K562 (cell line): Measurements from ENCODE around the gene XRCC2. TPM values are rescaled to one million over a fixed set of nuclear protein-coding genes. Genes with fewer than 3 reads are reported as not detected.

Source experiments
- ATAC-seq: fragments of 200-7000 bp; cut with Tn5 transposase; 3 replicates; pipeline ENCODE4 v1.9.1; 2020; ENCODE audit warnings: moderate library complexity
- BruUV-seq: library from RNA; stranded (reverse); fragments of 400-500 nt; replicated peaks from 2 replicates; lab custom pipeline; 2021; lab: Mats Ljungman, UMichigan
- CTCF ChIA-PET: fragments of 300-600 bp; formaldehyde crosslinking; extraction: SDS; loops from one replicate; lab custom pipeline; 2021; ENCODE audit warnings: low intra/inter-chr PET ratio; lab: Yijun Ruan, JAX
- POLR2A ChIA-PET: fragments of 300-600, 350-650 bp; sonication (Branson Sonifier 250); formaldehyde crosslinking; extraction: SDS; loops from one replicate; lab custom pipeline; 2021; ENCODE audit warnings: antibody characterized with exemption, inconsistent platforms; lab: Yijun Ruan, JAX
- DNase-seq, 4 experiments: peaks; one replicate each; pipeline versions ENCODE4 v3.0.0 to v3.0.0-alpha.2; 2011 to 2018; ENCODE audit warnings: low spot score in 3 of 4, mixed read lengths in 3 of 4; ENCODE audit errors: extremely low read depth in 1 of 4
- FAIRE-seq: peaks from 2 replicates; lab custom pipeline; 2011; peaks lifted over from hg19 to GRCh38; lab: Jason Lieb, UNC
- H2AFZ ChIP-seq: 2 replicates; pipeline ENCODE4 v1.6.0; 2011; ENCODE audit warnings: low read depth, low read length, control low read depth, inconsistent platforms
- H3K27ac ChIP-seq: fragments of 200-600 bp; 3 replicates; pipeline ENCODE4 v1.8.0; 2011; ENCODE audit warnings: low read depth, mild to moderate bottlenecking, control low read depth, inconsistent platforms, low read length, moderate library complexity, mixed read lengths; ENCODE audit errors: extremely low read depth
- H3K27me3 ChIP-seq, 2 experiments: fragments of 300-600 bp in 1 of 2; 2 replicates in 1 of 2; 3 replicates in 1 of 2; pipeline versions ENCODE4 v1.6.0 to v1.8.0; 2011; ENCODE audit warnings: inconsistent platforms in 2 of 2, low read length in 2 of 2, mild to moderate bottlenecking in 1 of 2, mixed read lengths in 1 of 2, moderate library complexity in 1 of 2; ENCODE audit not compliant: control insufficient read depth in 2 of 2, insufficient read depth in 2 of 2
- H3K36me3 ChIP-seq: fragments of 300-600 bp; 3 replicates; pipeline ENCODE4 v1.8.0; 2011; ENCODE audit warnings: mild to moderate bottlenecking, low read length, inconsistent platforms; ENCODE audit not compliant: control insufficient read depth, insufficient read depth
- H3K4me1 ChIP-seq, 2 experiments: fragments of 200-600 bp in 1 of 2; replicated peaks in 1 of 2; 2 replicates in 1 of 2; 3 replicates in 1 of 2; pipeline versions ENCODE4 v1.5.1 to v1.8.0; 2011; ENCODE audit warnings: inconsistent platforms in 2 of 2, low read length in 2 of 2, mild to moderate bottlenecking in 1 of 2, mixed read lengths in 1 of 2, moderate library complexity in 1 of 2; ENCODE audit not compliant: control insufficient read depth in 2 of 2, insufficient read depth in 2 of 2
- H3K4me2 ChIP-seq: 2 replicates; pipeline ENCODE4 v1.6.1; 2011; ENCODE audit warnings: low read length, control low read depth, inconsistent platforms, mixed read lengths; ENCODE audit not compliant: insufficient read depth
- H3K4me3 ChIP-seq: fragments of 200-600 bp; sonication (generic), shearing (Covaris generic); 2 replicates; pipeline ENCODE4 v1.5.1; 2016; ENCODE audit warnings: control low read depth, inconsistent platforms
- H3K79me2 ChIP-seq: fragments of 200-600 bp; 3 replicates; pipeline ENCODE4 v1.8.0; 2011; ENCODE audit warnings: low read length, inconsistent platforms; ENCODE audit not compliant: control insufficient read depth, insufficient read depth
- H3K9ac ChIP-seq, 2 experiments: 2 replicates each; pipeline versions ENCODE4 v1.6.0 to v1.6.1; 2011; ENCODE audit warnings: low read depth in 2 of 2, low read length in 2 of 2, control low read depth in 1 of 2, inconsistent platforms in 1 of 2, mild to moderate bottlenecking in 1 of 2, mixed read lengths in 1 of 2; ENCODE audit not compliant: insufficient read depth in 1 of 2
- H3K9me1 ChIP-seq: one replicate; pipeline ENCODE4 v1.6.0; 2011; ENCODE audit warnings: inconsistent platforms, mild to moderate bottlenecking, low read length, moderate library complexity; ENCODE audit not compliant: control insufficient read depth, insufficient read depth
- H3K9me3 ChIP-seq: replicated peaks from 2 replicates; pipeline ENCODE4 v1.5.1; 2011; ENCODE audit warnings: low read depth, low read length, inconsistent platforms; ENCODE audit not compliant: control insufficient read depth, insufficient read depth
- H4K20me1 ChIP-seq: replicated peaks from 2 replicates; pipeline ENCODE4 v1.6.1; 2011; ENCODE audit warnings: low read length, inconsistent platforms, mixed read lengths; ENCODE audit not compliant: control insufficient read depth, insufficient read depth
- BACH1 ChIP-seq: fragments of 200-800 bp; sonication (Bioruptor generic); IDR thresholded peaks from 2 replicates; pipeline ENCODE4 v1.6.1; 2016; ENCODE audit warnings: missing genetic modification characterization, missing compliant biosample characterization
- BRD4 ChIP-seq: fragments of 200-600 bp; sonication (generic); IDR thresholded peaks from 2 replicates; pipeline ENCODE4 v1.6.1; 2017; ENCODE audit warnings: inconsistent platforms
- FOS ChIP-seq: IDR thresholded peaks from 3 replicates; pipeline ENCODE4 v1.6.1; 2011; ENCODE audit not compliant: insufficient read length; ENCODE audit errors: extremely low read depth
- GATAD2A ChIP-seq: fragments of 450-650 bp; IDR thresholded peaks from 2 replicates; pipeline ENCODE4 v1.6.1; 2017
- ID3 ChIP-seq, 2 experiments: fragments of 250-450 bp in 1 of 2; fragments of 450-650 bp in 1 of 2; sonication (Bioruptor Pico) in 1 of 2; IDR thresholded peaks; 2 replicates each; pipeline versions ENCODE4 v1.6.1 to v1.8.0; 2016 to 2021; ENCODE audit warnings: mild to moderate bottlenecking in 2 of 2, moderate library complexity in 2 of 2, missing compliant biosample characterization in 1 of 2, missing genetic modification characterization in 1 of 2
- PTBP1 ChIP-seq: fragments of 200-400 bp; formaldehyde crosslinking; IDR thresholded peaks from 2 replicates; pipeline ENCODE4 v1.6.1; 2017; ENCODE audit warnings: low read depth, low read length
- RBM34 ChIP-seq: fragments of 200-400 bp; formaldehyde crosslinking; IDR thresholded peaks from 2 replicates; pipeline ENCODE4 v1.6.1; 2018; ENCODE audit warnings: low read length, borderline replicate concordance; ENCODE audit not compliant: insufficient read depth
- SMARCA5 ChIP-seq: fragments of 450-650 bp; IDR thresholded peaks from 2 replicates; pipeline ENCODE4 v1.6.1; 2016
- SOX6 ChIP-seq: fragments of 450-650 bp; IDR thresholded peaks from 2 replicates; pipeline ENCODE4 v1.6.1; 2014; ENCODE audit warnings: mild to moderate bottlenecking
- ZBED1 ChIP-seq: IDR thresholded peaks from 2 replicates; pipeline ENCODE4 v1.6.1; 2014
- ZBTB7A ChIP-seq: IDR thresholded peaks from 2 replicates; pipeline ENCODE4 v1.6.1; 2011; ENCODE audit warnings: low read depth, mild to moderate bottlenecking, low read length, moderate library complexity, borderline replicate concordance; ENCODE audit not compliant: control insufficient read depth
- ZHX1 ChIP-seq: fragments of 150-350 bp; conservative IDR thresholded peaks from 2 replicates; pipeline ENCODE4 v1.6.1; 2014; ENCODE audit warnings: low read length
- ZNF23 ChIP-seq: fragments of 250-450 bp; sonication (Bioruptor Pico); IDR thresholded peaks from 2 replicates; pipeline ENCODE4 v1.4.0; 2020; ENCODE audit warnings: mild to moderate bottlenecking
- ZNF277 ChIP-seq: fragments of 250-450 bp; sonication (Bioruptor Pico); IDR thresholded peaks from 2 replicates; pipeline ENCODE4 v1.8.0; 2022; ENCODE audit warnings: inconsistent platforms, mild to moderate bottlenecking, moderate library complexity, borderline replicate concordance
- ZNF431 ChIP-seq: sonication (generic); formaldehyde crosslinking; IDR thresholded peaks from 2 replicates; pipeline ENCODE4 v1.8.0; 2022; ENCODE audit warnings: mild to moderate bottlenecking, missing genetic modification reagents
- WGBS: fragments of 100-300 bp; shearing (Covaris generic); methylation state at CpG from one replicate; pipeline ENCODE4 v1.1.6; 2016; ENCODE audit warnings: low coverage, mixed read lengths; ENCODE audit not compliant: insufficient coverage; ENCODE audit errors: missing lambda C conversion rate; 5-methylcytosine and 5-hydroxymethylcytosine counted together
- in situ Hi-C: fragments of 300-500 bp; cut with MboI; formaldehyde crosslinking; loops from 4 replicates; pipeline ENCODE4 v1.15.0; 2018; ENCODE audit warnings: inconsistent platforms, mixed read lengths
- intact Hi-C: fragments of 100-400 bp; cut with micrococcal nuclease; formaldehyde crosslinking; loops from 2 replicates; pipeline ENCODE4 v1.14.2; 2022
- polyA plus RNA-seq, 8 experiments: library from polyadenylated mRNA; depleted of rRNA in 4 of 8; stranded (reverse) in 5 of 8; unstranded in 3 of 8; fragments of >200 nt; fragmentation: Nextera tagmentation in 2 of 8; fragmentation: Illumina TruSeq in 1 of 8; extraction: Ambion mirVana in 2 of 8; extraction: Trizol in 1 of 8; gene quantifications; 2 replicates each; pipeline versions ENCODE4 v1.2.1 to v1.2.3, GENCODE V29; 2011 to 2014; ENCODE audit warnings: inconsistent platforms in 1 of 8, missing spikeins in 1 of 8
- total RNA-seq, 7 experiments: library from RNA; depleted of rRNA in 6 of 7; stranded (reverse); fragments of >200 nt in 6 of 7; fragmentation: Illumina TruSeq in 2 of 7; extraction: Trizol in 2 of 7; gene quantifications; 2 replicates each; pipeline versions ENCODE4 v1.2.1 to v1.2.3, GENCODE V29; 2011 to 2021; ENCODE audit warnings: low replicate concordance in 1 of 7

The XRCC2 gene
- total and polyA plus RNA-seq, 9 of the 15 experiments (the other 6 are each of a cell fraction or from before 2014, with no cell fraction given): 16.2 to 58.0 (median 39.8) TPM

GRCh38 chr7:152643979-152644559 lies 31.9 kb downstream of the XRCC2 start:
- peaks cover 21% of the 10 kb centered on the region for H3K9me3 ChIP-seq
- no peak for DNase-seq
- H3K27ac ChIP-seq: no peak overlapping the region
- H3K4me3 ChIP-seq: no peak overlapping the region
- no peaks in the 10 kb centered on the region for H3K27me3 ChIP-seq
- in situ Hi-C loops (no loop called here), intact Hi-C loops (no loop called here)
- H4K20me1 ChIP-seq: no peaks in the 10 kb centered on the region
- FAIRE-seq: no peak
- WGBS: 93% methylated on average over 9 of the region's 9 CpGs
- H3K79me2 ChIP-seq: peaks cover 4% of the 10 kb centered on the region; the same call in 1 of the 3 replicates
- CTCF ChIA-PET: no interaction called here
- no TSS peak for BruUV-seq
- no peak overlapping the region for H3K4me2 ChIP-seq
- no peak overlapping the region for H3K9ac ChIP-seq
- H3K9me1 ChIP-seq: no peaks in the 10 kb centered on the region
- H2AFZ ChIP-seq: no peak overlapping the region
- POLR2A ChIA-PET: interaction anchor here (0.6 to 1.6 kb wide), 2 partner anchors 11 to 30 kb away, joined by 3 to 5 read pairs; no protein-coding TSS in a partner anchor
- no peaks in the 10 kb centered on the region for H3K4me1 ChIP-seq
- peaks cover 28% of the 10 kb centered on the region for H3K36me3 ChIP-seq
- ATAC-seq: peak; percentile 64
- TF ChIP-seq GATAD2A (no peak), FOS (no peak), SOX6 (peak; percentile 30; the same call in 1 of the 2 replicates), ID3 (CRISPR knock-in tag; IDR thresholded peaks at IDR 0.05) (no peak), ID3 (tag; IDR thresholded peaks at IDR 0.05) (no peak), ZNF23 (CRISPR knock-in tag) (no peak), SMARCA5 (no peak), RBM34 (no peak), ZBED1 (no peak), ZBTB7A (no peak), BRD4 (no peak), BACH1 (tag) (no peak), ZHX1 (no peak), PTBP1 (no peak), ZNF277 (CRISPR knock-in tag) (no peak), ZNF431 (CRISPR knock-in tag) (no peak)
